ENCODE data around the gene OCRL. TPM values are rescaled to one million over a fixed set of nuclear protein-coding genes. Genes with fewer than 3 reads are reported as not detected.
A peak's percentile ranks its signal among the peaks of the same experiment; 100 is the strongest.

Gene OCRL
- polyA plus RNA-seq, 1 donor (not counting 4 experiments of a cell fraction or from before 2014, with no cell fraction given): 27.9 TPM

DNA sequence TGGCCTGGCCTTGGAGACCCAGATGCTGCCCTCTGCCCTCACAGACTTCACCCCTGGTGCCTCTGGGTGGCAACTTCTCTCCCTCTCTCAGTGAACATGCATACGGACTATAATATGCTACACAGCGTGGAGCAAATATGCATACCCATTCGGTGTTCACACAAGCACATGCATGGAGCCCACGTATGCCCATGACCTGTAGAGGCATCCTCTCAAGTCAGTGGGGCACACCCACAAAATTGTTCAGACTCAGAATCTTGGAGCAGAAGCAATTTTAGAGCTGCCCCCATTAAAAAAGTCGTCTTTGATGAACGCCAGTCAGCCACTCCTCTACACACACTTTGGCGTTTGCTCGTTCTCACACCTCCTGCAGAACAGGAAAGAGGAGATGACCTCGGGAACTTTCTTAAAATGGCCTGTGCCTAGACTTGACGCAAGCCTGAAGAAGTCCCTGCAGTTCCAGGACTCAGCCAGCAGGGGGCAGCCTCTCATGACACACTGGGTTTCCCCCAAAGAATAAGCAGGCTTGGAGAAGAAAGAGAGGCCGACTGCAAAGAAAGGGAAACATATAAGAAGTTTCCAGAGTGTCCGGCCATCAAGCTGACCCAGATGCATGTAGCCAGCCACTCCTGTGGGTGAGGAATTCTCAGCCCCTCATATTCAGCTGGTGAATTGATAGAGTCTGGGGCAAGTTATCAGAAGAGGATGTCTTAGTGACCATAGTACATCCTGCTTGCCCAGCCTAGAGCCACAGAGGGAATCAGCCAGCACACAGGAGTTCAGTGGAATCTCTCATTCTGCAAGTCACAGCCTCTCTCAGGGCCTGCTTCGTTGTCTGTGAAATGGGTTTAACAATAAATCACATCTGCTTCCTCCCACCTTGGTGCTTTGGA lies 97.4 kb downstream of the OCRL start:
- TF ChIP-seq EZH2 (IDR thresholded peaks at IDR 0.05; ENCODE audit: low read length): no peak
- TF ChIP-seq, protein P1, sequence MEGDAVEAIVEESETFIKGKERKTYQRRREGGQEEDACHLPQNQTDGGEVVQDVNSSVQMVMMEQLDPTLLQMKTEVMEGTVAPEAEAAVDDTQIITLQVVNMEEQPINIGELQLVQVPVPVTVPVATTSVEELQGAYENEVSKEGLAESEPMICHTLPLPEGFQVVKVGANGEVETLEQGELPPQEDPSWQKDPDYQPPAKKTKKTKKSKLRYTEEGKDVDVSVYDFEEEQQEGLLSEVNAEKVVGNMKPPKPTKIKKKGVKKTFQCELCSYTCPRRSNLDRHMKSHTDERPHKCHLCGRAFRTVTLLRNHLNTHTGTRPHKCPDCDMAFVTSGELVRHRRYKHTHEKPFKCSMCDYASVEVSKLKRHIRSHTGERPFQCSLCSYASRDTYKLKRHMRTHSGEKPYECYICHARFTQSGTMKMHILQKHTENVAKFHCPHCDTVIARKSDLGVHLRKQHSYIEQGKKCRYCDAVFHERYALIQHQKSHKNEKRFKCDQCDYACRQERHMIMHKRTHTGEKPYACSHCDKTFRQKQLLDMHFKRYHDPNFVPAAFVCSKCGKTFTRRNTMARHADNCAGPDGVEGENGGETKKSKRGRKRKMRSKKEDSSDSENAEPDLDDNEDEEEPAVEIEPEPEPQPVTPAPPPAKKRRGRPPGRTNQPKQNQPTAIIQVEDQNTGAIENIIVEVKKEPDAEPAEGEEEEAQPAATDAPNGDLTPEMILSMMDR (optimal IDR thresholded peaks at IDR 0.05 in 1 of 3, IDR thresholded peaks at IDR 0.05 in 1 of 3, conservative IDR thresholded peaks at IDR 0.05 in 1 of 3; ENCODE audit: extremely low read depth in 1 of 3, insufficient read depth in 2 of 3, low read length in 3 of 3): peak in 2 of 3 experiments; percentile 90 to 95
- Histone ChIP-seq H3K9me3 (ENCODE audit: control insufficient read depth, low read depth, low read length) (no peaks in the 10 kb centered on the region), H3K4me1 (ENCODE audit: control insufficient read depth, extremely low read depth, insufficient read depth, low read length) (peaks cover 5% of the 10 kb centered on the region), H3K4me3 (ENCODE audit: control insufficient read depth in 2 of 3, extremely low read depth in 1 of 3, insufficient read depth in 2 of 3, low read depth in 1 of 3, low read length in 3 of 3) (no peak overlapping the region), H3K4me2 (ENCODE audit: control insufficient read depth, extremely low read depth, insufficient read depth, low read depth, low read length) (no peak overlapping the region), H2AFZ (ENCODE audit: control insufficient read depth, low read length) (no peak overlapping the region), H3K27ac (ENCODE audit: control insufficient read depth, insufficient read depth, low read length) (peak overlapping the region; percentile 38), H3K79me2 (ENCODE audit: control insufficient read depth, insufficient read depth, low read length) (no peaks in the 10 kb centered on the region), H4K20me1 (ENCODE audit: control insufficient read depth, extremely low read depth, insufficient read depth, low read length) (no peaks in the 10 kb centered on the region), H3K36me3 (ENCODE audit: control insufficient read depth in 2 of 2, extremely low read depth in 1 of 2, insufficient read depth in 2 of 2, low read length in 2 of 2) (no peaks in the 10 kb centered on the region), H3K9ac (ENCODE audit: control insufficient read depth, extremely low read depth, insufficient read depth, low read length) (peak overlapping the region; percentile 43), H3K9me1 (ENCODE audit: control insufficient read depth, extremely low read depth, insufficient read depth, low read length) (no peaks in the 10 kb centered on the region), H3K27me3 (ENCODE audit: control insufficient read depth, extremely low read depth, insufficient read depth, low read length) (no peaks in the 10 kb centered on the region)
- dilution Hi-C loops (cut with MboI; ENCODE audit: extremely low pct_ligation_motif_present, low sequenced_read_pairs): no loop called here
- DNase-seq (ENCODE audit: low read depth, low spot score) (no peak), FAIRE-seq (peak; percentile 79)

DNA sequence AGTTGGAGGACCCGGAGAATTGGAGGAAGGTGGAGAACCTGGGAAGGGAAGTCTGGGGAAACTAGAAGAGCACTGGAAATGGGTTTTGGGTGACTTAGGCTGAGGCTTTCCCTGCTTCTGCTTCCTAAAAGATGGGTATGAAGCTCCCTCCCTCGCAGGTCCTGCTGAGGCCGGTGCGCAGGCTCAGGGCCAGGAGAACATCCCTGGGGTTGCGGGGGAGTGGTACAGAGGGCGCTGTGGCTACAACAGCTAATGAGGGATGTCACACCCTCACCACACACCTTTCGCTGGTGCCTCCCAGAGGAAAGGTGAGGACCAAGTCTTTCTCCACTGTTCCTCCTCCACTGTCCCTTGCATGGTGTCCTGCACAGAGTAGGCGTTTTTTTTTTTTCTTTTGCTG lies 98.9 kb downstream of the OCRL start:
- TF ChIP-seq, protein P1 (optimal IDR thresholded peaks at IDR 0.05 in 1 of 3, IDR thresholded peaks at IDR 0.05 in 1 of 3, conservative IDR thresholded peaks at IDR 0.05 in 1 of 3; ENCODE audit: extremely low read depth in 1 of 3, insufficient read depth in 2 of 3, low read length in 3 of 3): no peak
- TF ChIP-seq EZH2 (IDR thresholded peaks at IDR 0.05; ENCODE audit: low read length): no peak
- dilution Hi-C loops (cut with MboI; ENCODE audit: extremely low pct_ligation_motif_present, low sequenced_read_pairs): no loop called here
- Histone ChIP-seq H3K79me2 (ENCODE audit: control insufficient read depth, insufficient read depth, low read length) (no peaks in the 10 kb centered on the region), H3K27me3 (ENCODE audit: control insufficient read depth, extremely low read depth, insufficient read depth, low read length) (peaks cover 2% of the 10 kb centered on the region), H4K20me1 (ENCODE audit: control insufficient read depth, extremely low read depth, insufficient read depth, low read length) (no peaks in the 10 kb centered on the region), H3K9me3 (ENCODE audit: control insufficient read depth, low read depth, low read length) (no peaks in the 10 kb centered on the region), H3K27ac (ENCODE audit: control insufficient read depth, insufficient read depth, low read length) (no peak overlapping the region), H3K4me2 (ENCODE audit: control insufficient read depth, extremely low read depth, insufficient read depth, low read depth, low read length) (no peak overlapping the region), H3K9ac (ENCODE audit: control insufficient read depth, extremely low read depth, insufficient read depth, low read length) (no peak overlapping the region), H3K4me3 (ENCODE audit: control insufficient read depth in 2 of 3, extremely low read depth in 1 of 3, insufficient read depth in 2 of 3, low read depth in 1 of 3, low read length in 3 of 3) (no peak overlapping the region), H2AFZ (ENCODE audit: control insufficient read depth, low read length) (no peak overlapping the region), H3K4me1 (ENCODE audit: control insufficient read depth, extremely low read depth, insufficient read depth, low read length) (peaks cover 5% of the 10 kb centered on the region), H3K9me1 (ENCODE audit: control insufficient read depth, extremely low read depth, insufficient read depth, low read length) (no peaks in the 10 kb centered on the region), H3K36me3 (ENCODE audit: control insufficient read depth in 2 of 2, extremely low read depth in 1 of 2, insufficient read depth in 2 of 2, low read length in 2 of 2) (no peaks in the 10 kb centered on the region)
- DNase-seq (ENCODE audit: low read depth, low spot score) (no peak), FAIRE-seq (no peak)

All from keratinocyte (primary cell).